Measurements from ENCODE around the gene KRT6B. TPM values are rescaled to one million over a fixed set of nuclear protein-coding genes. Genes with fewer than 3 reads are reported as not detected.

KRT6B gene
- polyA plus RNA-seq, 1 donor (not counting 4 experiments of a cell fraction or from before 2014, with no cell fraction given), result 2,016 TPM

- dilution Hi-C loops (cut with MboI; ENCODE audit: extremely low pct_ligation_motif_present, low sequenced_read_pairs), result no loop called here
- FAIRE-seq, result no peak
Measured at GRCh38 chr12:52458861-52459260, 6.9 kb upstream of the KRT6B start.

GRCh38 chr12:52455821-52456220 is 3.9 kb upstream of the KRT6B start:
- no peaks in the 10 kb centered on the region for H3K79me2 ChIP-seq (ENCODE audit: control insufficient read depth, insufficient read depth, low read length)
- H3K27me3 ChIP-seq (ENCODE audit: control insufficient read depth, extremely low read depth, insufficient read depth, low read length), result no peaks in the 10 kb centered on the region
- no peak overlapping the region for H2AFZ ChIP-seq (ENCODE audit: control insufficient read depth, low read length)
- H3K27ac ChIP-seq (ENCODE audit: control insufficient read depth, insufficient read depth, low read length), result no peak overlapping the region
- H3K36me3 ChIP-seq (ENCODE audit: control insufficient read depth in 2 of 2, extremely low read depth in 1 of 2, insufficient read depth in 2 of 2, low read length in 2 of 2), result no peaks in the 10 kb centered on the region
- no peak for FAIRE-seq
- H3K9ac ChIP-seq (ENCODE audit: control insufficient read depth, extremely low read depth, insufficient read depth, low read length), result no peak overlapping the region
- H3K9me3 ChIP-seq (ENCODE audit: control insufficient read depth, low read depth, low read length), result no peaks in the 10 kb centered on the region
- TF ChIP-seq EZH2 (IDR thresholded peaks at IDR 0.05; ENCODE audit: low read length) (no peak), CTCF (optimal IDR thresholded peaks at IDR 0.05 in 1 of 3, IDR thresholded peaks at IDR 0.05 in 1 of 3, conservative IDR thresholded peaks at IDR 0.05 in 1 of 3; ENCODE audit: extremely low read depth in 1 of 3, insufficient read depth in 2 of 3, low read length in 3 of 3) (no peak)
- dilution Hi-C loops (cut with MboI; ENCODE audit: extremely low pct_ligation_motif_present, low sequenced_read_pairs), result no loop called here
- DNase-seq (ENCODE audit: low read depth, low spot score), result no peak
- no peak overlapping the region for H3K4me3 ChIP-seq (ENCODE audit: control insufficient read depth in 2 of 3, extremely low read depth in 1 of 3, insufficient read depth in 2 of 3, low read depth in 1 of 3, low read length in 3 of 3)
- H3K9me1 ChIP-seq (ENCODE audit: control insufficient read depth, extremely low read depth, insufficient read depth, low read length), result no peaks in the 10 kb centered on the region
- peaks cover 38% of the 10 kb centered on the region for H3K4me1 ChIP-seq (ENCODE audit: control insufficient read depth, extremely low read depth, insufficient read depth, low read length)
- H3K4me2 ChIP-seq (ENCODE audit: control insufficient read depth, extremely low read depth, insufficient read depth, low read depth, low read length), result no peak overlapping the region
- no peaks in the 10 kb centered on the region for H4K20me1 ChIP-seq (ENCODE audit: control insufficient read depth, extremely low read depth, insufficient read depth, low read length)

More at GRCh38 chr12:52458861-52459260, 6.9 kb upstream of the KRT6B start:
- H3K4me2 ChIP-seq (ENCODE audit: control insufficient read depth, extremely low read depth, insufficient read depth, low read depth, low read length), result no peak overlapping the region
- H3K79me2 ChIP-seq (ENCODE audit: control insufficient read depth, insufficient read depth, low read length), result no peaks in the 10 kb centered on the region
- no peaks in the 10 kb centered on the region for H3K36me3 ChIP-seq (ENCODE audit: control insufficient read depth in 2 of 2, extremely low read depth in 1 of 2, insufficient read depth in 2 of 2, low read length in 2 of 2)
- no peaks in the 10 kb centered on the region for H3K27me3 ChIP-seq (ENCODE audit: control insufficient read depth, extremely low read depth, insufficient read depth, low read length)
- H4K20me1 ChIP-seq (ENCODE audit: control insufficient read depth, extremely low read depth, insufficient read depth, low read length), result no peaks in the 10 kb centered on the region
- peaks cover 20% of the 10 kb centered on the region for H3K4me1 ChIP-seq (ENCODE audit: control insufficient read depth, extremely low read depth, insufficient read depth, low read length)
- H3K4me3 ChIP-seq (ENCODE audit: control insufficient read depth in 2 of 3, extremely low read depth in 1 of 3, insufficient read depth in 2 of 3, low read depth in 1 of 3, low read length in 3 of 3), result no peak overlapping the region
- TF ChIP-seq CTCF (optimal IDR thresholded peaks at IDR 0.05 in 1 of 3, IDR thresholded peaks at IDR 0.05 in 1 of 3, conservative IDR thresholded peaks at IDR 0.05 in 1 of 3; ENCODE audit: extremely low read depth in 1 of 3, insufficient read depth in 2 of 3, low read length in 3 of 3) (no peak), EZH2 (IDR thresholded peaks at IDR 0.05; ENCODE audit: low read length) (no peak)
- no peak for DNase-seq (ENCODE audit: low read depth, low spot score)
- H3K9me1 ChIP-seq (ENCODE audit: control insufficient read depth, extremely low read depth, insufficient read depth, low read length), result no peaks in the 10 kb centered on the region
- no peaks in the 10 kb centered on the region for H3K9me3 ChIP-seq (ENCODE audit: control insufficient read depth, low read depth, low read length)
- H3K9ac ChIP-seq (ENCODE audit: control insufficient read depth, extremely low read depth, insufficient read depth, low read length), result no peak overlapping the region
- H3K27ac ChIP-seq (ENCODE audit: control insufficient read depth, insufficient read depth, low read length), result no peak overlapping the region
- no peak overlapping the region for H2AFZ ChIP-seq (ENCODE audit: control insufficient read depth, low read length)

Data from keratinocyte (primary cell).